Measurements from ENCODE around the gene PFKFB3. TPM values are rescaled to one million over a fixed set of nuclear protein-coding genes. Genes with fewer than 3 reads are reported as not detected.
"Not testable (repeated sequence)": the region's sequence is repeated elsewhere in the genome, so short reads cannot be mapped to it uniquely, and the experiment has no call there.

The PFKFB3 gene
- total and polyA plus RNA-seq, 7 donors = 10.2 to 33.2 (median 28.0) TPM

- H3K27me3 ChIP-seq = no peaks in the 10 kb centered on the region
- peak overlapping the region; percentile 75 to 83 (median 80) for H3K4me3 ChIP-seq
- peak overlapping the region; percentile 97 to 99 (median 98) for H3K27ac ChIP-seq
- H3K4me1 ChIP-seq = peaks cover 0 to 42% (median 31%) of the 10 kb centered on the region in 4 donors
- no peak for TF ChIP-seq CTCF (IDR thresholded peaks at IDR 0.05)
- no peak for TF ChIP-seq POLR2A (IDR thresholded peaks at IDR 0.05)
- TF ChIP-seq POLR2AphosphoS5 (IDR thresholded peaks at IDR 0.05) = no peak
- no peak for TF ChIP-seq EP300 (IDR thresholded peaks at IDR 0.05)
- intact Hi-C loops (cut with DNase I) = loop anchor here (1.0 to 5.0 kb wide), 4 partner anchors 57 to 199 kb away; partner anchors contain the start of gene RBM17
- no peak for DNase-seq
- H3K36me3 ChIP-seq = no peaks in the 10 kb centered on the region
- WGBS, 2 donors = 1% methylated on average over 29 of the region's 29 CpGs
- H3K9me3 ChIP-seq = no peaks in the 10 kb centered on the region
Observed at GRCh38 chr10:6202098-6202683, 541 bp upstream of the PFKFB3 start.

- no peaks in the 10 kb centered on the region for H3K36me3 ChIP-seq
- peaks cover 0 to 42% (median 31%) of the 10 kb centered on the region in 4 donors for H3K4me1 ChIP-seq
- peak overlapping the region; percentile 97 to 99 (median 98) for H3K27ac ChIP-seq
- peak overlapping the region; percentile 75 to 83 (median 80) for H3K4me3 ChIP-seq
- intact Hi-C loops (cut with DNase I) = loop anchor here (1.0 to 5.0 kb wide), 4 partner anchors 40 to 197 kb away; partner anchors contain the start of gene RBM17
- H3K27me3 ChIP-seq = no peaks in the 10 kb centered on the region
- WGBS, 2 donors = 1% methylated on average over 76 of the region's 76 CpGs
- peak; percentile 79 for DNase-seq
- TF ChIP-seq CTCF (IDR thresholded peaks at IDR 0.05) (no peak), POLR2AphosphoS5 (IDR thresholded peaks at IDR 0.05) (peak in 1 of 4 donors; percentile 34)
- no peaks in the 10 kb centered on the region for H3K9me3 ChIP-seq
Observed at GRCh38 chr10:6203331-6204062, 765 bp downstream of the PFKFB3 start.

- TF ChIP-seq CTCF (IDR thresholded peaks at IDR 0.05) = no peak
- no peak for TF ChIP-seq POLR2AphosphoS5 (IDR thresholded peaks at IDR 0.05)
- no peak for TF ChIP-seq POLR2A (IDR thresholded peaks at IDR 0.05)
- no peak for TF ChIP-seq EP300 (IDR thresholded peaks at IDR 0.05)
- no peaks in the 10 kb centered on the region for H3K36me3 ChIP-seq
- no peaks in the 10 kb centered on the region for H3K9me3 ChIP-seq
- WGBS, 2 donors = 1 to 7% methylated on average over 28 of the region's 28 CpGs
- intact Hi-C loops (cut with DNase I) = loop anchor here (5.0 kb wide), 1 partner anchor 117 kb away; the partner anchor contains the start of gene RBM17
- no peak for DNase-seq
- H3K4me1 ChIP-seq = peaks cover 0 to 42% (median 31%) of the 10 kb centered on the region in 4 donors
- no peaks in the 10 kb centered on the region for H3K27me3 ChIP-seq
- peak overlapping the region; percentile 75 to 83 (median 80) for H3K4me3 ChIP-seq
- H3K27ac ChIP-seq = peak overlapping the region; percentile 97 to 99 (median 98)
Observed at GRCh38 chr10:6204063-6204340, 1.3 kb downstream of the PFKFB3 start.

- Histone ChIP-seq H3K4me3 (peak overlapping the region; percentile 75 to 83 (median 80)), H3K36me3 (no peaks in the 10 kb centered on the region), H3K27ac (peak overlapping the region; percentile 97 to 99 (median 98)), H3K27me3 (no peaks in the 10 kb centered on the region), H3K4me1 (peaks cover 0 to 42% (median 31%) of the 10 kb centered on the region in 4 donors), H3K9me3 (no peaks in the 10 kb centered on the region)
- WGBS, 2 donors = 26 to 50% methylated on average over 24 of the region's 24 CpGs
- TF ChIP-seq EP300 (IDR thresholded peaks at IDR 0.05) (no peak), CTCF (IDR thresholded peaks at IDR 0.05) (no peak), POLR2AphosphoS5 (IDR thresholded peaks at IDR 0.05) (peak in 1 of 4 donors; percentile 18)
- DNase-seq = peak; percentile 86
- intact Hi-C loops (cut with DNase I) = loop anchor here (5.0 kb wide), 1 partner anchor 117 kb away; the partner anchor contains the start of gene RBM17
Observed at GRCh38 chr10:6204341-6205191, 1.8 kb downstream of the PFKFB3 start.

GRCh38 chr10:6206486-6206885, 3.8 kb downstream of the PFKFB3 start:
- WGBS, 2 donors = 92 to 93% methylated on average over 18 of the region's 29 CpGs

More at GRCh38 chr10:6206486-6206885, 3.8 kb downstream of the PFKFB3 start:
- intact Hi-C loops (cut with DNase I); H3K27ac ChIP-seq; H3K9me3 ChIP-seq; DNase-seq; H3K36me3 ChIP-seq; H3K27me3 ChIP-seq; H3K4me3 ChIP-seq: not testable (repeated sequence)
- peaks cover 0 to 32% (median 31%) of the 10 kb centered on the region in 4 donors for H3K4me1 ChIP-seq

Data from sigmoid colon (tissue), 7 donors.